H9 (cell line): ENCODE data around the gene COL4A1. TPM values are rescaled to one million over a fixed set of nuclear protein-coding genes. Genes with fewer than 3 reads are reported as not detected.

Experiments
- DNase-seq: peaks from one replicate; pipeline ENCODE4 v3.0.0-alpha.2; 2017
- H2AFZ ChIP-seq: one replicate; pipeline ENCODE4 v1.6.1; 2013; ENCODE audit warnings: mild to moderate bottlenecking, low read length, control low read depth, moderate library complexity
- H2AK5ac ChIP-seq: 2 replicates; pipeline ENCODE4 v1.6.1; 2013; ENCODE audit warnings: low read length, control low read depth, mixed read lengths; ENCODE audit not compliant: insufficient read length
- H2BK120ac ChIP-seq: one replicate; pipeline ENCODE4 v1.6.1; 2013; ENCODE audit warnings: low read depth, mild to moderate bottlenecking, low read length, control low read depth, inconsistent platforms; ENCODE audit not compliant: poor library complexity, severe bottlenecking
- H2BK12ac ChIP-seq: 2 replicates; pipeline ENCODE4 v1.6.1; 2013; ENCODE audit warnings: low read length, control low read depth, mixed read lengths, low read depth; ENCODE audit not compliant: insufficient read length
- H2BK15ac ChIP-seq: 2 replicates; pipeline ENCODE4 v1.6.1; 2013; ENCODE audit warnings: low read depth, low read length, control low read depth
- H2BK20ac ChIP-seq: one replicate; pipeline ENCODE4 v1.6.1; 2013; ENCODE audit warnings: low read depth, mild to moderate bottlenecking, low read length, control low read depth, inconsistent platforms; ENCODE audit not compliant: poor library complexity, severe bottlenecking
- H2BK5ac ChIP-seq: 2 replicates; pipeline ENCODE4 v1.6.1; 2013; ENCODE audit warnings: low read length, control low read depth, mixed read lengths; ENCODE audit not compliant: insufficient read length
- H3K14ac ChIP-seq: 2 replicates; pipeline ENCODE4 v1.6.1; 2013; ENCODE audit warnings: low read length, control low read depth; ENCODE audit not compliant: insufficient read depth
- H3K18ac ChIP-seq: 2 replicates; pipeline ENCODE4 v1.6.1; 2013; ENCODE audit warnings: low read depth, mild to moderate bottlenecking, mixed read lengths, low read length, control low read depth; ENCODE audit not compliant: insufficient read length
- H3K23ac ChIP-seq: 2 replicates; pipeline ENCODE4 v1.6.1; 2013; ENCODE audit warnings: low read length, control low read depth, mixed read lengths, low read depth; ENCODE audit not compliant: insufficient read length
- H3K23me2 ChIP-seq: 2 replicates; pipeline ENCODE4 v1.6.1; 2013; ENCODE audit warnings: low read depth, mild to moderate bottlenecking, mixed read lengths, low read length, control low read depth; ENCODE audit not compliant: insufficient read length, poor library complexity, severe bottlenecking
- H3K27ac ChIP-seq: 2 replicates; pipeline ENCODE4 v1.5.1; 2013; ENCODE audit warnings: low read length, control low read depth, mixed read lengths, low read depth; ENCODE audit not compliant: insufficient read length
- H3K27me3 ChIP-seq: 2 replicates; pipeline ENCODE4 v1.6.1; 2013; ENCODE audit warnings: low read length, control low read depth, inconsistent platforms; ENCODE audit not compliant: insufficient read depth
- H3K4ac ChIP-seq: 2 replicates; pipeline ENCODE4 v1.6.1; 2013; ENCODE audit warnings: low read depth, mild to moderate bottlenecking, control low read depth, inconsistent platforms, low read length, moderate library complexity
- H3K4me1 ChIP-seq: 2 replicates; pipeline ENCODE4 v1.6.1; 2013; ENCODE audit warnings: low read length, control low read depth, inconsistent platforms; ENCODE audit not compliant: insufficient read depth
- H3K4me2 ChIP-seq: 2 replicates; pipeline ENCODE4 v1.6.1; 2013; ENCODE audit warnings: low read length, control low read depth, mixed read lengths; ENCODE audit not compliant: insufficient read length, insufficient read depth
- H3K56ac ChIP-seq: 2 replicates; pipeline ENCODE4 v1.6.1; 2013; ENCODE audit warnings: low read depth, mild to moderate bottlenecking, mixed read lengths, low read length, control low read depth; ENCODE audit not compliant: insufficient read length
- H3K79me1 ChIP-seq: 2 replicates; pipeline ENCODE4 v1.6.1; 2013; ENCODE audit warnings: low read depth, mild to moderate bottlenecking, moderate library complexity, low read length, control low read depth, inconsistent platforms; ENCODE audit not compliant: insufficient read depth, poor library complexity, severe bottlenecking
- H3K79me2 ChIP-seq: 2 replicates; pipeline ENCODE4 v1.6.1; 2013; ENCODE audit warnings: low read length, control low read depth, inconsistent platforms; ENCODE audit not compliant: insufficient read depth
- H3K9ac ChIP-seq: 2 replicates; pipeline ENCODE4 v1.6.1; 2013; ENCODE audit warnings: low read length, control low read depth, mixed read lengths; ENCODE audit not compliant: insufficient read length; ENCODE audit errors: extremely low read depth
- H3K9me3 ChIP-seq: one replicate; pipeline ENCODE4 v1.6.1; 2013; ENCODE audit warnings: low read depth, low read length, inconsistent platforms; ENCODE audit not compliant: control insufficient read depth
- H3T11ph ChIP-seq: one replicate; pipeline ENCODE4 v1.6.1; 2013; ENCODE audit warnings: mild to moderate bottlenecking, low read length, control low read depth, inconsistent platforms
- H4K20me1 ChIP-seq: one replicate; pipeline ENCODE4 v1.6.1; 2013; ENCODE audit not compliant: control insufficient read depth, insufficient read length, insufficient read depth
- H4K5ac ChIP-seq: 2 replicates; pipeline ENCODE4 v1.6.1; 2013; ENCODE audit warnings: low read depth, mild to moderate bottlenecking, mixed read lengths, low read length, control low read depth; ENCODE audit not compliant: insufficient read length
- H4K8ac ChIP-seq: replicated peaks from 2 replicates; pipeline ENCODE4 v1.6.1; 2013; ENCODE audit warnings: low read length, control low read depth, mixed read lengths, low read depth; ENCODE audit not compliant: insufficient read length
- H4K91ac ChIP-seq: 2 replicates; pipeline ENCODE4 v1.6.1; 2013; ENCODE audit warnings: low read depth, mild to moderate bottlenecking, moderate library complexity, mixed read lengths, low read length, control low read depth; ENCODE audit not compliant: insufficient read length
- H3K27ac Mint-ChIP-seq, 3 experiments: 2 replicates in 2 of 3; 3 replicates in 1 of 3; pipeline ENCODE4 v1.8.0; 2020 to 2021; ENCODE audit warnings: mixed read lengths in 3 of 3, mild to moderate bottlenecking in 1 of 3, moderate library complexity in 1 of 3
- H3K27me3 Mint-ChIP-seq: 2 replicates; pipeline ENCODE4 v1.8.0; 2021; ENCODE audit warnings: low read depth, mild to moderate bottlenecking, moderate library complexity, mixed read lengths
- H3K36me3 Mint-ChIP-seq, 3 experiments: 2 replicates in 2 of 3; 3 replicates in 1 of 3; pipeline ENCODE4 v1.8.0; 2020 to 2021; ENCODE audit warnings: low read depth in 3 of 3, mixed read lengths in 3 of 3; ENCODE audit not compliant: insufficient read depth in 1 of 3
- H3K4me1 Mint-ChIP-seq, 2 experiments: 2 replicates each; pipeline ENCODE4 v1.8.0; 2020; ENCODE audit warnings: mixed read lengths in 2 of 2
- H3K4me3 Mint-ChIP-seq, 2 experiments: 2 replicates in 1 of 2; 3 replicates in 1 of 2; pipeline ENCODE4 v1.8.0; 2020 to 2021; ENCODE audit warnings: mild to moderate bottlenecking in 2 of 2, mixed read lengths in 2 of 2, moderate library complexity in 1 of 2
- H3K9me3 Mint-ChIP-seq, 2 experiments: 2 replicates in 1 of 2; 3 replicates in 1 of 2; pipeline ENCODE4 v1.8.0; 2020; ENCODE audit warnings: mild to moderate bottlenecking in 2 of 2, mixed read lengths in 2 of 2, moderate library complexity in 1 of 2
- WGBS: extraction: QIAGEN DNeasy Blood & Tissue Kit; methylation state at CpG from one replicate; pipeline ENCODE4 v1.1.7; 2013; ENCODE audit warnings: missing lambda C conversion rate, low lambda C conversion rate, mixed read lengths; ENCODE audit not compliant: insufficient read length; ENCODE audit errors: extremely low coverage; 5-methylcytosine and 5-hydroxymethylcytosine counted together
- total RNA-seq: library from RNA; stranded (reverse); gene quantifications from 2 replicates; pipeline ENCODE4 v1.2.1, GENCODE V29; 2021
- TF ChIP-seq, protein P1 (sequence below): fragments of 200-600 bp; sonication (generic); conservative IDR thresholded peaks from 3 replicates; pipeline ENCODE4 v1.8.0; 2021; ENCODE audit warnings: antibody characterized with exemption, mild to moderate bottlenecking

COL4A1 gene
- total RNA-seq, 1 experiment from 2014 or later, result 73.1 TPM

DNA sequence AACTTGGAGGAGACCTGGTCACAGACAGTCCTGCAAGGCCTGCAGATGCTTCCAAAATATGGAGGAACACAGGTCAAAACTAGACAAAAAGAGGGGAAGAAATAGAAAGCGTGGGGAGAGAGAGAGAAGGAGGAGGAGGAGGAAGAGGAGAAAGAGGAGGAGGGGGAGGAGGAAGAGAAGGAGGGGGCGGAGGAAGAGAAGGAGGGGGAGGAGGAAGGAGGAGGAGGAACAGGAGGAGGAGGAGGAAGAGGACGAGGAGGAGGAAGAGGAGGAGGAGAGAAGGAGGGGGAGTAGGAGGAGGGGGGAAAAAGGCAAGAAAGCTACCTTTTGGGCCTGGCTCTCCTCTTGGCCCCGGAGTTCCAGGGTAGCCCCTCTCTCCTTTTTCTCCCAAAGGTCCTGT is 105.8 kb downstream of the COL4A1 start:
- Histone ChIP-seq H3K79me1 (no peaks in the 10 kb centered on the region), H3K23me2 (no peaks in the 10 kb centered on the region), H3K4me1 (no peaks in the 10 kb centered on the region), H3K79me2 (no peaks in the 10 kb centered on the region), H3K4ac (no peak overlapping the region), H4K8ac (no peak overlapping the region), H2BK20ac (no peak overlapping the region), H3K18ac (no peak overlapping the region), H4K91ac (no peak overlapping the region), H3K4me2 (no peak overlapping the region), H2BK12ac (no peak overlapping the region), H3K23ac (no peak overlapping the region), H3T11ph (no peak overlapping the region), H3K14ac (no peak overlapping the region), H3K9me3 (no peaks in the 10 kb centered on the region), H3K27ac (no peak overlapping the region), H2AFZ (no peak overlapping the region), H3K56ac (no peak overlapping the region), H2BK15ac (no peak overlapping the region), H2BK120ac (no peak overlapping the region), H3K9ac (no peak overlapping the region), H2AK5ac (no peak overlapping the region), H4K5ac (no peak overlapping the region), H2BK5ac (no peak overlapping the region), H3K27me3 (no peaks in the 10 kb centered on the region), H4K20me1 (no peaks in the 10 kb centered on the region)
- WGBS, result no CpG with 5 or more reads among the region's 4 CpGs
- H3K27me3 Mint-ChIP-seq, result no peaks in the 10 kb centered on the region
- TF ChIP-seq, protein P1, sequence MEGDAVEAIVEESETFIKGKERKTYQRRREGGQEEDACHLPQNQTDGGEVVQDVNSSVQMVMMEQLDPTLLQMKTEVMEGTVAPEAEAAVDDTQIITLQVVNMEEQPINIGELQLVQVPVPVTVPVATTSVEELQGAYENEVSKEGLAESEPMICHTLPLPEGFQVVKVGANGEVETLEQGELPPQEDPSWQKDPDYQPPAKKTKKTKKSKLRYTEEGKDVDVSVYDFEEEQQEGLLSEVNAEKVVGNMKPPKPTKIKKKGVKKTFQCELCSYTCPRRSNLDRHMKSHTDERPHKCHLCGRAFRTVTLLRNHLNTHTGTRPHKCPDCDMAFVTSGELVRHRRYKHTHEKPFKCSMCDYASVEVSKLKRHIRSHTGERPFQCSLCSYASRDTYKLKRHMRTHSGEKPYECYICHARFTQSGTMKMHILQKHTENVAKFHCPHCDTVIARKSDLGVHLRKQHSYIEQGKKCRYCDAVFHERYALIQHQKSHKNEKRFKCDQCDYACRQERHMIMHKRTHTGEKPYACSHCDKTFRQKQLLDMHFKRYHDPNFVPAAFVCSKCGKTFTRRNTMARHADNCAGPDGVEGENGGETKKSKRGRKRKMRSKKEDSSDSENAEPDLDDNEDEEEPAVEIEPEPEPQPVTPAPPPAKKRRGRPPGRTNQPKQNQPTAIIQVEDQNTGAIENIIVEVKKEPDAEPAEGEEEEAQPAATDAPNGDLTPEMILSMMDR, result no peak
- H3K9me3 Mint-ChIP-seq, result peaks cover 0 to 3% of the 10 kb centered on the region in 2 experiments; a peak in 1 of 5 replicates
- H3K4me3 Mint-ChIP-seq, result no peak overlapping the region
- no peak overlapping the region; a peak in 1 of 7 replicates for H3K27ac Mint-ChIP-seq
- DNase-seq, result no peak
- peaks cover 3 to 27% (median 4%) of the 10 kb centered on the region in 3 experiments; a peak in 5 of 7 replicates for H3K36me3 Mint-ChIP-seq
- H3K4me1 Mint-ChIP-seq, result peaks cover 0 to 5% of the 10 kb centered on the region in 2 experiments; a peak in 2 of 4 replicates
